ENCODE data around the gene RBFOX2.

DNA sequence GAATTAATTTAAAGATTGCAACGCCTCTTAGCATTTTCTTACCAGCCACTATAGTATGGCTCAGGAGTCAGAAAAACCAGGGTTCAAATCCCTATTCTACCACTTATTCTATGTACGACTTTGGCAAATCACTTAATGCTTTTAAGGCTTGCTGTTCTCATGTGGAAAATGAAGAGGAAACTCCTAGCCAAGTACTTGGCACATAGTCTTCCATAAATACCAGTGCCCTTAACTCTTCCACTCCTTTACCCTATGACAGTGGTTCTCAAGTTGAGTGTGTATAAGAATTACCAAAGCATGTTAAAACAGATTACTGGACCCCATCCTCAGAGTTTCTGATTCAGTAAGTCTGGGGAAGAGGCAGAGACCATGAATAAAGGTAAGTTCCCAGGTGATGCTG lies 107.6 kb downstream of the RBFOX2 start:
- TF ChIP-seq, protein P1, sequence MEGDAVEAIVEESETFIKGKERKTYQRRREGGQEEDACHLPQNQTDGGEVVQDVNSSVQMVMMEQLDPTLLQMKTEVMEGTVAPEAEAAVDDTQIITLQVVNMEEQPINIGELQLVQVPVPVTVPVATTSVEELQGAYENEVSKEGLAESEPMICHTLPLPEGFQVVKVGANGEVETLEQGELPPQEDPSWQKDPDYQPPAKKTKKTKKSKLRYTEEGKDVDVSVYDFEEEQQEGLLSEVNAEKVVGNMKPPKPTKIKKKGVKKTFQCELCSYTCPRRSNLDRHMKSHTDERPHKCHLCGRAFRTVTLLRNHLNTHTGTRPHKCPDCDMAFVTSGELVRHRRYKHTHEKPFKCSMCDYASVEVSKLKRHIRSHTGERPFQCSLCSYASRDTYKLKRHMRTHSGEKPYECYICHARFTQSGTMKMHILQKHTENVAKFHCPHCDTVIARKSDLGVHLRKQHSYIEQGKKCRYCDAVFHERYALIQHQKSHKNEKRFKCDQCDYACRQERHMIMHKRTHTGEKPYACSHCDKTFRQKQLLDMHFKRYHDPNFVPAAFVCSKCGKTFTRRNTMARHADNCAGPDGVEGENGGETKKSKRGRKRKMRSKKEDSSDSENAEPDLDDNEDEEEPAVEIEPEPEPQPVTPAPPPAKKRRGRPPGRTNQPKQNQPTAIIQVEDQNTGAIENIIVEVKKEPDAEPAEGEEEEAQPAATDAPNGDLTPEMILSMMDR (IDR thresholded peaks at IDR 0.05; ENCODE audit: low read length): no peak
- no peak for TF ChIP-seq EZH2 (IDR thresholded peaks at IDR 0.05; ENCODE audit: borderline replicate concordance, low read length)

All from OCI-LY1 (cell line).